GM23338 (cell line): Measurements from ENCODE around the gene COL4A1. TPM values are rescaled to one million over a fixed set of nuclear protein-coding genes. Genes with fewer than 3 reads are reported as not detected.

ENCODE experiments used
- ATAC-seq: fragments of 200-7000 bp; cut with Tn5 transposase; 3 replicates; pipeline ENCODE4 v1.9.1; 2020
- DNase-seq: peaks from one replicate; pipeline ENCODE4 v3.0.0-alpha.2; 2015; ENCODE audit warnings: low spot score
- H2AFZ ChIP-seq: fragments of 200-600 bp; sonication (generic); 2 replicates; pipeline ENCODE4 v1.8.0; 2016; ENCODE audit warnings: antibody characterized with exemption, mild to moderate bottlenecking, moderate library complexity
- H3F3A ChIP-seq: fragments of 200-600 bp; sonication (generic); replicated peaks from 2 replicates; pipeline ENCODE4 v1.8.0; 2017; ENCODE audit warnings: antibody characterized with exemption, mixed run types, low read depth
- H3K27ac ChIP-seq: fragments of 200-600 bp; sonication (generic); 2 replicates; pipeline ENCODE4 v1.6.1; 2016; ENCODE audit warnings: low read depth
- H3K27me3 ChIP-seq: fragments of 200-600 bp; sonication (generic); 2 replicates; pipeline ENCODE4 v1.8.0; 2016; ENCODE audit warnings: mild to moderate bottlenecking, mixed run types, moderate library complexity; ENCODE audit not compliant: insufficient read depth
- H3K36me3 ChIP-seq: fragments of 200-600 bp; sonication (generic); 2 replicates; pipeline ENCODE4 v1.8.0; 2016; ENCODE audit warnings: mild to moderate bottlenecking; ENCODE audit not compliant: insufficient read depth
- H3K4me1 ChIP-seq: fragments of 200-600 bp; sonication (generic); 2 replicates; pipeline ENCODE4 v1.8.0; 2016; ENCODE audit warnings: mild to moderate bottlenecking, moderate library complexity; ENCODE audit not compliant: insufficient read depth
- H3K4me2 ChIP-seq: fragments of 200-600 bp; sonication (generic); 2 replicates; pipeline ENCODE4 v1.7.1; 2017; ENCODE audit warnings: mixed run types
- H3K4me3 ChIP-seq: fragments of 200-600 bp; sonication (generic); 2 replicates; pipeline ENCODE4 v1.6.1; 2016; ENCODE audit warnings: mixed run types
- H3K79me2 ChIP-seq: fragments of 200-600 bp; sonication (generic); replicated peaks from 2 replicates; pipeline ENCODE4 v1.8.0; 2017; ENCODE audit warnings: mild to moderate bottlenecking; ENCODE audit not compliant: insufficient read depth
- H3K9me2 ChIP-seq: fragments of 200-600 bp; sonication (generic); 2 replicates; pipeline ENCODE4 v1.8.0; 2017; ENCODE audit not compliant: insufficient read depth
- H4K20me1 ChIP-seq: fragments of 200-600 bp; sonication (generic); replicated peaks from 2 replicates; pipeline ENCODE4 v1.8.0; 2017; ENCODE audit warnings: mild to moderate bottlenecking; ENCODE audit not compliant: insufficient read depth
- H3K27ac Mint-ChIP-seq: 2 replicates; pipeline ENCODE4 v1.8.0; 2020; ENCODE audit warnings: inconsistent platforms, mild to moderate bottlenecking, moderate library complexity, mixed read lengths
- H3K27me3 Mint-ChIP-seq: 3 replicates; pipeline ENCODE4 v1.8.0; 2022; ENCODE audit warnings: low read depth, mild to moderate bottlenecking, moderate library complexity, mixed read lengths, inconsistent platforms; ENCODE audit not compliant: insufficient read depth, poor library complexity
- H3K36me3 Mint-ChIP-seq: 3 replicates; pipeline ENCODE4 v1.8.0; 2021; ENCODE audit warnings: low read depth, mild to moderate bottlenecking, inconsistent platforms, moderate library complexity, mixed read lengths
- H3K4me1 Mint-ChIP-seq: 3 replicates; pipeline ENCODE4 v1.8.0; 2020; ENCODE audit warnings: mild to moderate bottlenecking, inconsistent platforms, mixed read lengths
- H3K4me3 Mint-ChIP-seq: 3 replicates; pipeline ENCODE4 v1.8.0; 2021; ENCODE audit warnings: moderate library complexity, mild to moderate bottlenecking, inconsistent platforms, mixed read lengths
- H3K9me3 Mint-ChIP-seq: 3 replicates; pipeline ENCODE4 v1.8.0; 2020; ENCODE audit warnings: moderate library complexity, mild to moderate bottlenecking, inconsistent platforms, mixed read lengths
- CREB1 ChIP-seq: fragments of 250-450 bp; sonication (Bioruptor Pico); IDR thresholded peaks from 2 replicates; pipeline ENCODE4 v1.5.0; 2020; ENCODE audit warnings: low read depth, mild to moderate bottlenecking, moderate library complexity
- CTCF ChIP-seq, 2 experiments: fragments of 200-600 bp in 1 of 2; sonication (generic) in 1 of 2; conservative IDR thresholded peaks; 2 replicates each; pipeline versions ENCODE4 v1.5.1 to v1.6.1; 2016 to 2017; ENCODE audit warnings: antibody characterized with exemption in 2 of 2, low read depth in 2 of 2, mild to moderate bottlenecking in 2 of 2, moderate library complexity in 1 of 2
- ETS1 ChIP-seq: IDR thresholded peaks from 2 replicates; pipeline ENCODE4 v1.6.1; 2016; ENCODE audit warnings: antibody characterized with exemption
- EZH2 ChIP-seq: fragments of 200-600 bp; sonication (generic); IDR thresholded peaks from one replicate; pipeline ENCODE4 v1.8.0; 2017; ENCODE audit warnings: antibody characterized with exemption, mild to moderate bottlenecking, low read depth; ENCODE audit not compliant: unreplicated experiment
- POLR2AphosphoS5 ChIP-seq: IDR thresholded peaks from 2 replicates; pipeline ENCODE4 v1.6.1; 2016; ENCODE audit warnings: antibody characterized with exemption, low read depth
- STAT1 ChIP-seq: IDR thresholded peaks from one replicate; pipeline ENCODE4 v1.6.1; 2016; ENCODE audit warnings: antibody characterized with exemption; ENCODE audit not compliant: unreplicated experiment
- ZNF114 ChIP-seq: fragments of 250-450 bp; sonication (Bioruptor Pico); IDR thresholded peaks from 2 replicates; pipeline ENCODE4 v1.5.0; 2020; ENCODE audit warnings: mild to moderate bottlenecking, moderate library complexity
- ZNF331 ChIP-seq: fragments of 250-450 bp; sonication (Bioruptor Pico); IDR thresholded peaks from 2 replicates; pipeline ENCODE4 v1.5.0; 2020; ENCODE audit warnings: low read depth, mild to moderate bottlenecking, moderate library complexity
- polyA plus RNA-seq: library from polyadenylated mRNA; unstranded; fragments of >200 nt; fragmentation: Nextera tagmentation; extraction: Ambion mirVana; gene quantifications from 2 replicates; pipeline ENCODE4 v1.2.1, GENCODE V29; 2016
- total RNA-seq: library from RNA; depleted of rRNA; stranded (reverse); fragments of >200 nt; shearing (Covaris generic); gene quantifications from 2 replicates; pipeline ENCODE4 v1.2.3, GENCODE V29; 2014

COL4A1 gene
- total and polyA plus RNA-seq, 2 experiments from 2014 or later = 39.1 to 110 TPM

GRCh38 chr13:110109140-110109783, 197.7 kb downstream of the COL4A1 start:
- H3K36me3 Mint-ChIP-seq = no peaks in the 10 kb centered on the region
- H3K4me1 Mint-ChIP-seq = peaks cover 17% of the 10 kb centered on the region
- H3K9me2 ChIP-seq = no peaks in the 10 kb centered on the region
- H3F3A ChIP-seq = no peaks in the 10 kb centered on the region
- H3K27ac ChIP-seq = no peak overlapping the region
- ATAC-seq (peak; percentile 31), DNase-seq (no peak)
- H3K4me3 ChIP-seq = no peak overlapping the region
- 0 out of 2 replicates have a peak overlapping the region, but pooled peaks have one; percentile 24 for H3K4me2 ChIP-seq
- H3K27ac Mint-ChIP-seq = no peak overlapping the region
- TF ChIP-seq POLR2AphosphoS5 (no peak), CREB1 (CRISPR knock-in tag) (no peak), EZH2 (no peak), ETS1 (no peak)
- H3K36me3 ChIP-seq = no peaks in the 10 kb centered on the region
- no peak overlapping the region for H3K4me3 Mint-ChIP-seq
- H2AFZ ChIP-seq = 0 out of 2 replicates have a peak overlapping the region, but pooled peaks have one; percentile 81
- H3K27me3 ChIP-seq = no peaks in the 10 kb centered on the region
- H3K4me1 ChIP-seq = no peaks in the 10 kb centered on the region; the same call in none of the 2 replicates
- no peaks in the 10 kb centered on the region for H3K79me2 ChIP-seq
- H4K20me1 ChIP-seq = no peaks in the 10 kb centered on the region
- peaks cover 6% of the 10 kb centered on the region for H3K27me3 Mint-ChIP-seq
- H3K9me3 Mint-ChIP-seq = no peaks in the 10 kb centered on the region

GRCh38 chr13:110108348-110109139, 198.4 kb downstream of the COL4A1 start:
- Histone ChIP-seq H3K27ac (no peak overlapping the region), H3K9me2 (no peaks in the 10 kb centered on the region), H2AFZ (no peak overlapping the region), H3K27me3 (no peaks in the 10 kb centered on the region), H3K4me2 (no peak overlapping the region), H4K20me1 (no peaks in the 10 kb centered on the region), H3K4me1 (no peaks in the 10 kb centered on the region; the same call in none of the 2 replicates), H3K79me2 (no peaks in the 10 kb centered on the region), H3K4me3 (no peak overlapping the region), H3K36me3 (no peaks in the 10 kb centered on the region), H3F3A (no peaks in the 10 kb centered on the region)
- DNase-seq (peak; percentile 70), ATAC-seq (peak; percentile 90)
- Mint-ChIP-seq H3K27me3 (peaks cover 4% of the 10 kb centered on the region), H3K36me3 (no peaks in the 10 kb centered on the region), H3K9me3 (no peaks in the 10 kb centered on the region), H3K27ac (no peak overlapping the region), H3K4me3 (no peak overlapping the region), H3K4me1 (peaks cover 15% of the 10 kb centered on the region)
- TF ChIP-seq STAT1 = no peak
- no peak for TF ChIP-seq ZNF114
- no peak for TF ChIP-seq ZNF331 (CRISPR knock-in tag)
- peak; percentile 52 to 94 for TF ChIP-seq CTCF (conservative IDR thresholded peaks at IDR 0.05; ENCODE audit: low read depth in 2 of 2)
